ENCODE measurements around the gene PTPN6. TPM values are rescaled to one million over a fixed set of nuclear protein-coding genes. Genes with fewer than 3 reads are reported as not detected.

Gene PTPN6
- total RNA-seq, 2 donors from 2014 or later, result 35.7 to 68.0 TPM

DNA sequence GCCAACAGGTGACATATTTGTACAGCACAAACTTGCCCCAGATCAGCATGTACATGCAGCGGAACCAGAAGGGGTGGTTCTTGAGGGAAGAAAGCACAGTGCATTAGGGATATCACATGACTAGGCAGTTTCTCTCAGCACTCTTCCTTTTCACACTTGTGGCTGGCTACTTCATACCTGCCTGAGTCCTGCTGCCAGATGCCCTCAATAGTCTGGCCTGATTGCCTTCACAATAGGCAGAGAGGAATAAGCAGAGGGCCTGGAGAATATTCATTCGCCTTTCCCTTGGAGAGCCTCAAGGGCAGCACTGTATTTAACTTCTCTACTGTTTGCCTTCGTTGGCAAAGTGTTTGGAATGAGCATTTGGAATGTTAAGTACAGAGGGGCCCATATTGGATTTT is 27.5 kb downstream of the PTPN6 start:
- H3K36me3 ChIP-seq (ENCODE audit: control insufficient read depth, insufficient read depth, low read length), result peaks cover 79% of the 10 kb centered on the region
- H3K27ac Mint-ChIP-seq, result peak overlapping the region; percentile 28
- no peak overlapping the region for H3K4me3 ChIP-seq (ENCODE audit: low read length)
- no peaks in the 10 kb centered on the region for H3K4me1 ChIP-seq (ENCODE audit: control insufficient read depth, insufficient read depth, low read length)
- H3K9me3 ChIP-seq (ENCODE audit: control insufficient read depth, low read length), result no peaks in the 10 kb centered on the region
- no peaks in the 10 kb centered on the region for H3K27me3 Mint-ChIP-seq (ENCODE audit: insufficient read depth)
- no peak for DNase-seq
- no peak overlapping the region for H3K9ac ChIP-seq (ENCODE audit: extremely low read depth, low read length, poor library complexity, severe bottlenecking)
- H3K4me1 Mint-ChIP-seq, result no peaks in the 10 kb centered on the region
- no peak overlapping the region for H3K27ac ChIP-seq (ENCODE audit: low read depth, low read length)
- TF ChIP-seq, protein P1, sequence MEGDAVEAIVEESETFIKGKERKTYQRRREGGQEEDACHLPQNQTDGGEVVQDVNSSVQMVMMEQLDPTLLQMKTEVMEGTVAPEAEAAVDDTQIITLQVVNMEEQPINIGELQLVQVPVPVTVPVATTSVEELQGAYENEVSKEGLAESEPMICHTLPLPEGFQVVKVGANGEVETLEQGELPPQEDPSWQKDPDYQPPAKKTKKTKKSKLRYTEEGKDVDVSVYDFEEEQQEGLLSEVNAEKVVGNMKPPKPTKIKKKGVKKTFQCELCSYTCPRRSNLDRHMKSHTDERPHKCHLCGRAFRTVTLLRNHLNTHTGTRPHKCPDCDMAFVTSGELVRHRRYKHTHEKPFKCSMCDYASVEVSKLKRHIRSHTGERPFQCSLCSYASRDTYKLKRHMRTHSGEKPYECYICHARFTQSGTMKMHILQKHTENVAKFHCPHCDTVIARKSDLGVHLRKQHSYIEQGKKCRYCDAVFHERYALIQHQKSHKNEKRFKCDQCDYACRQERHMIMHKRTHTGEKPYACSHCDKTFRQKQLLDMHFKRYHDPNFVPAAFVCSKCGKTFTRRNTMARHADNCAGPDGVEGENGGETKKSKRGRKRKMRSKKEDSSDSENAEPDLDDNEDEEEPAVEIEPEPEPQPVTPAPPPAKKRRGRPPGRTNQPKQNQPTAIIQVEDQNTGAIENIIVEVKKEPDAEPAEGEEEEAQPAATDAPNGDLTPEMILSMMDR (conservative IDR thresholded peaks at IDR 0.05), result no peak
- H3K9me3 Mint-ChIP-seq, result no peaks in the 10 kb centered on the region
- no peaks in the 10 kb centered on the region for H3K27me3 ChIP-seq (ENCODE audit: control insufficient read depth, insufficient read depth, low read length, poor library complexity, severe bottlenecking)
- H3K36me3 Mint-ChIP-seq (ENCODE audit: low read depth), result peaks cover 87% of the 10 kb centered on the region
- H3K4me3 Mint-ChIP-seq, result no peak overlapping the region
- WGBS, 2 experiments (ENCODE audit: insufficient coverage in 1 of 2, insufficient read length in 1 of 2), result 93 to 94% methylated on average over 3 of the region's 3 CpGs

DNA sequence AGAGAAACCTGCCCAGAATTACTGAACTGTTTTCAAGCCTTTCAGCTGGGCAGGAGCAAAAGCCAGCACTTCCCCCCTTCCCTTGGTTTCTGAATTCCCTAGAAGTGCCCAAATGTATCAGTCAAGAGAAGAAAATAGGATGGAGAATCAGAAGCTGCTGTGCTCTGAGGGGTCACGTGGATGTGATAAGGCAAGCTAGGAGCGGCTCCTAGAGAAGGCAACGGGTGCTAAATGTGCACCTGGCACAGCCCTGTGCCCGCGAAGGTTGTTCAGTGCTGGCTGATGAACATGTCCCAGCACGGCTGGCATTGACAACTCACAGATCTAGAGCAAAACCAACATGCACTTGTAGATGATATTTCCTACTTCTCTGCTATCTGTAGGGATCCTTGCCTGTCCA is 27.9 kb downstream of the PTPN6 start:
- Histone ChIP-seq H3K4me1 (ENCODE audit: control insufficient read depth, insufficient read depth, low read length) (no peaks in the 10 kb centered on the region), H3K36me3 (ENCODE audit: control insufficient read depth, insufficient read depth, low read length) (peaks cover 79% of the 10 kb centered on the region), H3K4me3 (ENCODE audit: low read length) (no peak overlapping the region), H3K9me3 (ENCODE audit: control insufficient read depth, low read length) (no peaks in the 10 kb centered on the region), H3K27ac (ENCODE audit: low read depth, low read length) (no peak overlapping the region), H3K9ac (ENCODE audit: extremely low read depth, low read length, poor library complexity, severe bottlenecking) (no peak overlapping the region), H3K27me3 (ENCODE audit: control insufficient read depth, insufficient read depth, low read length, poor library complexity, severe bottlenecking) (no peaks in the 10 kb centered on the region)
- Mint-ChIP-seq H3K4me3 (no peak overlapping the region), H3K27ac (peak overlapping the region; percentile 28), H3K36me3 (ENCODE audit: low read depth) (peaks cover 83% of the 10 kb centered on the region), H3K27me3 (ENCODE audit: insufficient read depth) (no peaks in the 10 kb centered on the region), H3K9me3 (no peaks in the 10 kb centered on the region), H3K4me1 (no peaks in the 10 kb centered on the region)
- WGBS, 2 experiments (ENCODE audit: insufficient coverage in 1 of 2, insufficient read length in 1 of 2), result 92 to 93% methylated on average over 6 of the region's 6 CpGs
- TF ChIP-seq, protein P1 (conservative IDR thresholded peaks at IDR 0.05), result no peak
- no peak for DNase-seq

DNA sequence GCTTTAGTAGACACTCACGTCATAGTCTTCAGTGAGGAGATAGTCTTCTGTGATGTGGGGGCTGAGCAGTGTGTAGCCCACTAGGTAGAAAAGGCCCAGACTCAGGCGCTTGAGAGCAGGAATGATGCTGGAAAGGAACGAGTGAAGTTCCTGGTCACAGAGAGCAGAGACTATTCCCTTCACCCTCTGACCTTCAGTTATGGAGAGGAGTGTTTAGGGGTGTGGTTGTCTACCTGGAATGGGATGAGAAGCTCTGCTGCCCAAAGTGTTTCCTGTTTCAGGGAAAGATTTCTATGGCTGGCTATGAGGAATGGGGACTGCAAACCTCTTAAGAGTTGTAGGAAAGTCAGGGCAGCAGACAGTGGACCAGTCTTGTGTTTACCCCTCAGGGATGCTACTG is 28.3 kb downstream of the PTPN6 start:
- H3K9me3 Mint-ChIP-seq, result no peaks in the 10 kb centered on the region
- no peak for DNase-seq
- TF ChIP-seq, protein P1 (conservative IDR thresholded peaks at IDR 0.05), result no peak
- no peak overlapping the region for H3K9ac ChIP-seq (ENCODE audit: extremely low read depth, low read length, poor library complexity, severe bottlenecking)
- H3K27me3 Mint-ChIP-seq (ENCODE audit: insufficient read depth), result no peaks in the 10 kb centered on the region
- H3K27ac Mint-ChIP-seq, result no peak overlapping the region
- no peaks in the 10 kb centered on the region for H3K4me1 ChIP-seq (ENCODE audit: control insufficient read depth, insufficient read depth, low read length)
- H3K36me3 ChIP-seq (ENCODE audit: control insufficient read depth, insufficient read depth, low read length), result peaks cover 78% of the 10 kb centered on the region
- H3K27ac ChIP-seq (ENCODE audit: low read depth, low read length), result no peak overlapping the region
- H3K27me3 ChIP-seq (ENCODE audit: control insufficient read depth, insufficient read depth, low read length, poor library complexity, severe bottlenecking), result no peaks in the 10 kb centered on the region
- no peaks in the 10 kb centered on the region for H3K9me3 ChIP-seq (ENCODE audit: control insufficient read depth, low read length)
- H3K4me3 Mint-ChIP-seq, result no peak overlapping the region
- 92 to 100% methylated on average over 3 of the region's 3 CpGs for WGBS, 2 experiments (ENCODE audit: insufficient coverage in 1 of 2, insufficient read length in 1 of 2)
- peaks cover 79% of the 10 kb centered on the region for H3K36me3 Mint-ChIP-seq (ENCODE audit: low read depth)
- H3K4me1 Mint-ChIP-seq, result no peaks in the 10 kb centered on the region
- H3K4me3 ChIP-seq (ENCODE audit: low read length), result no peak overlapping the region

Data from endodermal cell (in vitro differentiated cells).